Endothelial cell (in vitro differentiated cells): Measurements from ENCODE around the gene APBB3. TPM values are rescaled to one million over a fixed set of nuclear protein-coding genes. Genes with fewer than 3 reads are reported as not detected.

ENCODE experiments used
- DNase-seq: peaks from one replicate; pipeline ENCODE4 v3.0.0; 2021; ENCODE audit warnings: low spot score
- H3K27ac Mint-ChIP-seq: one replicate; pipeline ENCODE4 v1.8.0; 2021; ENCODE audit warnings: mixed read lengths, inconsistent platforms; ENCODE audit not compliant: unreplicated experiment
- H3K27me3 Mint-ChIP-seq: one replicate; pipeline ENCODE4 v1.8.0; 2021; ENCODE audit warnings: mild to moderate bottlenecking, moderate library complexity, mixed read lengths, inconsistent platforms; ENCODE audit not compliant: unreplicated experiment
- H3K36me3 Mint-ChIP-seq: one replicate; pipeline ENCODE4 v1.8.0; 2021; ENCODE audit warnings: mild to moderate bottlenecking, low read depth, mixed read lengths, inconsistent platforms; ENCODE audit not compliant: unreplicated experiment
- H3K4me1 Mint-ChIP-seq: one replicate; pipeline ENCODE4 v1.8.0; 2021; ENCODE audit warnings: mild to moderate bottlenecking, mixed read lengths, inconsistent platforms; ENCODE audit not compliant: unreplicated experiment
- H3K4me3 Mint-ChIP-seq: one replicate; pipeline ENCODE4 v1.8.0; 2021; ENCODE audit warnings: mild to moderate bottlenecking, mixed read lengths, inconsistent platforms; ENCODE audit not compliant: unreplicated experiment
- H3K9me3 Mint-ChIP-seq: one replicate; pipeline ENCODE4 v1.8.0; 2021; ENCODE audit warnings: mixed read lengths, inconsistent platforms; ENCODE audit not compliant: unreplicated experiment
- total RNA-seq: library from RNA; stranded (reverse); fragmentation: NEBNext Ultra II Directional; extraction: Animal tissue kit (Norgen Biotek cat#: 25700); gene quantifications from one replicate; pipeline ENCODE4 v1.2.1, GENCODE V29; 2021; ENCODE audit not compliant: unreplicated experiment
- TF ChIP-seq, protein P1 (sequence below): fragments of 200-600 bp; sonication (generic); IDR thresholded peaks from one replicate; pipeline ENCODE4 v1.5.0; 2021; ENCODE audit warnings: antibody characterized with exemption; ENCODE audit not compliant: unreplicated experiment

APBB3 gene
- total RNA-seq, 1 donor from 2014 or later = 24.6 TPM

DNA sequence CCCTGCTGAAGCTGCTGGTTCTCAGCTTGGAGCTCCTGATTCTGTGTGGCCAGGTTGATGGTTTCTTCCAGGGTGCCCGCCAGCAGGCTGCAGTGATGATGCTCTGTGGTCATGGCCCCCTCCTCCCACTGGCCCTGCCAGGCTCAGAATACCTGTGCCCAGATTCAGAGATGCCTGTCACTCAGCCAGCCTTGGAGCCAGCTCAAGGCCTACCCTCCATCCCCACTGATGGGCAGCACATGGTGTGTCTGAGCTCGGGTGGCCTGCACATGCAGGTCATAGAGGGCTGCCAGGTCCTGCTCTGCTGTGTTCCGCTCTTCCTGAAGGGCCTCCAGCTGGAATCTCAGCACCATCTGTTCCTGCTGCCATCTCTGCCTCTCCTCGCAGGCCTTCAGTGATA is 5.7 kb upstream of the APBB3 start:
- H3K9me3 Mint-ChIP-seq = no peaks in the 10 kb centered on the region
- peaks cover 16% of the 10 kb centered on the region for H3K27me3 Mint-ChIP-seq
- TF ChIP-seq, protein P1, sequence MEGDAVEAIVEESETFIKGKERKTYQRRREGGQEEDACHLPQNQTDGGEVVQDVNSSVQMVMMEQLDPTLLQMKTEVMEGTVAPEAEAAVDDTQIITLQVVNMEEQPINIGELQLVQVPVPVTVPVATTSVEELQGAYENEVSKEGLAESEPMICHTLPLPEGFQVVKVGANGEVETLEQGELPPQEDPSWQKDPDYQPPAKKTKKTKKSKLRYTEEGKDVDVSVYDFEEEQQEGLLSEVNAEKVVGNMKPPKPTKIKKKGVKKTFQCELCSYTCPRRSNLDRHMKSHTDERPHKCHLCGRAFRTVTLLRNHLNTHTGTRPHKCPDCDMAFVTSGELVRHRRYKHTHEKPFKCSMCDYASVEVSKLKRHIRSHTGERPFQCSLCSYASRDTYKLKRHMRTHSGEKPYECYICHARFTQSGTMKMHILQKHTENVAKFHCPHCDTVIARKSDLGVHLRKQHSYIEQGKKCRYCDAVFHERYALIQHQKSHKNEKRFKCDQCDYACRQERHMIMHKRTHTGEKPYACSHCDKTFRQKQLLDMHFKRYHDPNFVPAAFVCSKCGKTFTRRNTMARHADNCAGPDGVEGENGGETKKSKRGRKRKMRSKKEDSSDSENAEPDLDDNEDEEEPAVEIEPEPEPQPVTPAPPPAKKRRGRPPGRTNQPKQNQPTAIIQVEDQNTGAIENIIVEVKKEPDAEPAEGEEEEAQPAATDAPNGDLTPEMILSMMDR = no peak
- peak overlapping the region; percentile 72 for H3K4me3 Mint-ChIP-seq
- peaks cover 10% of the 10 kb centered on the region for H3K4me1 Mint-ChIP-seq
- H3K27ac Mint-ChIP-seq = no peak overlapping the region
- H3K36me3 Mint-ChIP-seq = peaks cover 44% of the 10 kb centered on the region
- DNase-seq = no peak

DNA sequence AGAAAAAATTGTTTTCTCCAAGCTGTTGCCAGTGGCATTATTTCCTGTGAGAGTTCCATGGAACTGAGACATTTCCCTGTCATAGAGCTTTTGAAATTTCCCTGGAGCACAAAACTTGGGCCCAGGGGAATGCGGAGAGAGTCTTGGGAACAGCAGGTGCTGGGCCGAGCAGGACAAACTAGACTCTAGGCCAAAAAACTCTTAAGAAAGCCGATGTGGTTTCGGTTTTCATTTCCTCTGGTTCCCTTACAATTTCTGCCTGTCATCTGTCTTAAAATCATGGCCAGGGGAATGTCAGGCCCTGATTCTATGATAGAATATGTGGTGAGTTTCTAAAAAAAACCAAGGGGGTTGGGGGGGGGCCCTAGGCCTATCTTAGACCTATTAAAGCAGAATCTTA is 4.8 kb upstream of the APBB3 start:
- DNase-seq = no peak
- Mint-ChIP-seq H3K27ac (no peak overlapping the region), H3K36me3 (peaks cover 46% of the 10 kb centered on the region), H3K9me3 (no peaks in the 10 kb centered on the region), H3K4me1 (peaks cover 15% of the 10 kb centered on the region), H3K27me3 (peaks cover 22% of the 10 kb centered on the region), H3K4me3 (no peak overlapping the region)
- TF ChIP-seq, protein P1 = no peak

DNA sequence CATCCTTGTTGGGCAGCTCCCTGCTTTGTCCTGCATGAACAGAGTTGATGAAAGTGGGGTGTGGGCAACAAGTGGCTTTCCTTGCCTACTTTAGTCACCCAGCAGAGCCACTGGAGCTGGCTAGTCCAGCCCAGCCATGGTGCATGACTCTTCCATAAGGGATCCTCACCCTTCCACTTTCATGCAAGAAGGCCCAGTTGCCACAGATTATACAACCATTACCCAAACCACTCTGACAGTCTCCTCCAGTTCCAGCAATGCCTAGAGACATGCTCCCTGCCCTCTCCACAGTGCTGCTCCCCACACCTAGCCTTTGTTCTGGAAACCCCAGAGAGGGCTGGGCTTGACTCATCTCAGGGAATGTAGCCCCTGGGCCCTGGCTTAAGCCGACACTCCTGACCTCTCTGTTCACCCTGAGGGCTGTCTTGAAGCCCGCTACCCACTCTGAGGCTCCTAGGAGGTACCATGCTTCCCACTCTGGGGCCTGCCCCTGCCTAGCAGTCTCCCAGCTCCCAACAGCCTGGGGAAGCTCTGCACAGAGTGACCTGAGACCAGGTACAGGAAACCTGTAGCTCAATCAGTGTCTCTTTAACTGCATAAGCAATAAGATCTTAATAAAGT is 4.2 kb upstream of the APBB3 start:
- Mint-ChIP-seq H3K36me3 (peaks cover 42% of the 10 kb centered on the region), H3K9me3 (no peaks in the 10 kb centered on the region), H3K27me3 (peaks cover 28% of the 10 kb centered on the region), H3K27ac (no peak overlapping the region), H3K4me3 (no peak overlapping the region), H3K4me1 (peaks cover 20% of the 10 kb centered on the region)
- TF ChIP-seq, protein P1 = no peak
- DNase-seq = no peak

DNA sequence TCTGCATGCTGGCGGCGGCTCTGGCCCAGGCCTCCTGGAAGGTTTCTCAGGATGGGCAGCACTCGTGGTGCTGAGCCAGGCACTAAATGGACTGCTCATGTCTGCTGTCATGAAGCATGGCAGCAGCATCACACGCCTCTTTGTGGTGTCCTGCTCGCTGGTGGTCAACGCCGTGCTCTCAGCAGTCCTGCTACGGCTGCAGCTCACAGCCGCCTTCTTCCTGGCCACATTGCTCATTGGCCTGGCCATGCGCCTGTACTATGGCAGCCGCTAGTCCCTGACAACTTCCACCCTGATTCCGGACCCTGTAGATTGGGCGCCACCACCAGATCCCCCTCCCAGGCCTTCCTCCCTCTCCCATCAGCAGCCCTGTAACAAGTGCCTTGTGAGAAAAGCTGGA is 3.5 kb upstream of the APBB3 start:
- peaks cover 38% of the 10 kb centered on the region for H3K36me3 Mint-ChIP-seq
- TF ChIP-seq, protein P1 = no peak
- H3K27ac Mint-ChIP-seq = no peak overlapping the region
- H3K27me3 Mint-ChIP-seq = peaks cover 33% of the 10 kb centered on the region
- no peak overlapping the region for H3K4me3 Mint-ChIP-seq
- DNase-seq = no peak
- peaks cover 20% of the 10 kb centered on the region for H3K4me1 Mint-ChIP-seq
- no peaks in the 10 kb centered on the region for H3K9me3 Mint-ChIP-seq

DNA sequence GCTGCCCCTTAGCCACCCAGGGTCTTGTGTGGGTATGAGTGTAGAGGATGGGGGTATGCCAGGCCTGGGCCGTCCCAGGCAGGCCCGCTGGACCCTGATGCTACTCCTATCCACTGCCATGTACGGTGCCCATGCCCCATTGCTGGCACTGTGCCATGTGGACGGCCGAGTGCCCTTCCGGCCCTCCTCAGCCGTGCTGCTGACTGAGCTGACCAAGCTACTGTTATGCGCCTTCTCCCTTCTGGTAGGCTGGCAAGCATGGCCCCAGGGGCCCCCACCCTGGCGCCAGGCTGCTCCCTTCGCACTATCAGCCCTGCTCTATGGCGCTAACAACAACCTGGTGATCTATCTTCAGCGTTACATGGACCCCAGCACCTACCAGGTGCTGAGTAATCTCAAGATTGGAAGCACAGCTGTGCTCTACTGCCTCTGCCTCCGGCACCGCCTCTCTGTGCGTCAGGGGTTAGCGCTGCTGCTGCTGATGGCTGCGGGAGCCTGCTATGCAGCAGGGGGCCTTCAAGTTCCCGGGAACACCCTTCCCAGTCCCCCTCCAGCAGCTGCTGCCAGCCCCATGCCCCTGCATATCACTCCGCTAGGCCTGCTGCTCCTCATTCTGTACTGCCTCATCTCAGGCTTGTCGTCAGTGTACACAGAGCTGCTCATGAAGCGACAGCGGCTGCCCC is 2.9 kb upstream of the APBB3 start:
- Mint-ChIP-seq H3K9me3 (no peaks in the 10 kb centered on the region), H3K4me1 (peaks cover 23% of the 10 kb centered on the region), H3K36me3 (peaks cover 38% of the 10 kb centered on the region), H3K27ac (peak overlapping the region; percentile 42), H3K27me3 (peaks cover 38% of the 10 kb centered on the region), H3K4me3 (peak overlapping the region; percentile 71)
- TF ChIP-seq, protein P1 = no peak
- no peak for DNase-seq
